Liver (tissue), 9 donors: Measurements from ENCODE around the gene KRT31. TPM values are rescaled to one million over a fixed set of nuclear protein-coding genes. Genes with fewer than 3 reads are reported as not detected.

ENCODE experiments used
- DNase-seq: peaks from one replicate; pipeline ENCODE4 v3.0.0-alpha.2; 2017; ENCODE audit warnings: low spot score
- H3K27ac ChIP-seq, 2 donors: one replicate each; pipeline ENCODE4 v1.7.0; 2013; ENCODE audit warnings: inconsistent platforms in 2 of 2, low read length in 2 of 2, control low read depth in 1 of 2, low read depth in 1 of 2, mild to moderate bottlenecking in 1 of 2
- H3K27me3 ChIP-seq, 4 donors: one replicate each; pipeline versions ENCODE4 v1.6.1 to v1.7.0; 2013; ENCODE audit warnings: low read length in 3 of 4, inconsistent platforms in 1 of 4, mild to moderate bottlenecking in 1 of 4, moderate library complexity in 1 of 4; ENCODE audit not compliant: control insufficient read depth in 4 of 4, insufficient read depth in 4 of 4
- H3K36me3 ChIP-seq, 4 donors: one replicate each; pipeline versions ENCODE4 v1.6.1 to v1.7.0; 2013; ENCODE audit warnings: low read length in 3 of 4, mild to moderate bottlenecking in 3 of 4, low read depth in 1 of 4, moderate library complexity in 1 of 4; ENCODE audit not compliant: control insufficient read depth in 4 of 4, insufficient read depth in 3 of 4
- H3K4me1 ChIP-seq, 4 donors: one replicate each; pipeline versions ENCODE4 v1.6.1 to v1.7.0; 2013; ENCODE audit warnings: low read length in 3 of 4, mild to moderate bottlenecking in 3 of 4, moderate library complexity in 1 of 4; ENCODE audit not compliant: control insufficient read depth in 4 of 4, insufficient read depth in 4 of 4
- H3K4me3 ChIP-seq, 3 donors: one replicate each; pipeline versions ENCODE4 v1.6.1 to v1.7.0; 2013; ENCODE audit warnings: low read length in 3 of 3, control low read depth in 1 of 3, low read depth in 1 of 3, mild to moderate bottlenecking in 1 of 3
- H3K9ac ChIP-seq, 2 donors: one replicate each; pipeline ENCODE4 v1.7.0; 2013; ENCODE audit warnings: low read length in 2 of 2, mild to moderate bottlenecking in 2 of 2, moderate library complexity in 2 of 2, control low read depth in 1 of 2, low read depth in 1 of 2
- H3K9me3 ChIP-seq, 4 donors: one replicate each; pipeline versions ENCODE4 v1.6.1 to v1.7.0; 2013; ENCODE audit warnings: low read length in 3 of 4; ENCODE audit not compliant: control insufficient read depth in 4 of 4
- EGR1 ChIP-seq, 2 donors: IDR thresholded peaks; 2 replicates each; pipeline ENCODE4 v1.6.1; 2016 to 2018; ENCODE audit warnings: antibody characterized with exemption in 2 of 2, low read depth in 2 of 2
- FOXA1 ChIP-seq: IDR thresholded peaks from 2 replicates; pipeline ENCODE4 v1.6.1; 2016; ENCODE audit warnings: antibody characterized with exemption
- FOXA2 ChIP-seq: IDR thresholded peaks from 2 replicates; pipeline ENCODE4 v1.6.1; 2016; ENCODE audit warnings: antibody characterized with exemption
- GABPA ChIP-seq, 2 donors: IDR thresholded peaks in 1 of 2; conservative IDR thresholded peaks in 1 of 2; 2 replicates each; pipeline ENCODE4 v1.6.1; 2016; ENCODE audit warnings: antibody characterized with exemption in 2 of 2, mild to moderate bottlenecking in 1 of 2, moderate library complexity in 1 of 2
- HNF4A ChIP-seq, 2 donors: conservative IDR thresholded peaks; 2 replicates each; pipeline ENCODE4 v1.6.1; 2016; ENCODE audit warnings: antibody characterized with exemption in 2 of 2, mild to moderate bottlenecking in 2 of 2
- HNF4G ChIP-seq: IDR thresholded peaks from 2 replicates; pipeline ENCODE4 v1.6.1; 2016; ENCODE audit warnings: antibody characterized with exemption
- JUND ChIP-seq, 2 donors: IDR thresholded peaks; 2 replicates each; pipeline ENCODE4 v1.6.1; 2016; ENCODE audit warnings: antibody characterized with exemption in 2 of 2
- NR2F2 ChIP-seq: IDR thresholded peaks from 2 replicates; pipeline ENCODE4 v1.6.1; 2016; ENCODE audit warnings: antibody characterized with exemption
- RAD21 ChIP-seq, 2 donors: IDR thresholded peaks; 2 replicates each; pipeline ENCODE4 v1.6.1; 2016; ENCODE audit warnings: antibody characterized with exemption in 2 of 2, mild to moderate bottlenecking in 2 of 2
- RXRA ChIP-seq, 2 donors: IDR thresholded peaks; 2 replicates each; pipeline ENCODE4 v1.6.1; 2017 to 2018; ENCODE audit warnings: antibody characterized with exemption in 2 of 2, mild to moderate bottlenecking in 1 of 2
- TAF1 ChIP-seq: conservative IDR thresholded peaks from 2 replicates; pipeline ENCODE4 v1.6.1; 2016; ENCODE audit warnings: antibody characterized with exemption, mild to moderate bottlenecking
- WGBS: extraction: QIAGEN DNeasy Blood & Tissue Kit; methylation state at CpG from one replicate; pipeline ENCODE4 v1.1.7; 2013; 5-methylcytosine and 5-hydroxymethylcytosine counted together
- polyA plus RNA-seq, 2 donors: library from polyadenylated mRNA; stranded (reverse) in 1 of 2; unstranded in 1 of 2; fragments of 200-250 nt in 1 of 2; fragments of >200 nt in 1 of 2; fragmentation: Nextera tagmentation in 1 of 2; extraction: Ambion mirVana in 1 of 2; gene quantifications; one replicate each; pipeline versions ENCODE4 v1.2.1 to v1.2.3, GENCODE V29; 2013 to 2015
- total RNA-seq, 2 donors: library from RNA; depleted of rRNA; stranded (reverse); fragments of >200 nt; gene quantifications; one replicate each; pipeline ENCODE4 v1.2.3, GENCODE V29; 2014
- TF ChIP-seq, protein P1 (sequence below): IDR thresholded peaks from 2 replicates; pipeline ENCODE4 v1.6.1; 2016; ENCODE audit warnings: antibody characterized with exemption
- TF ChIP-seq, protein P2 (sequence below): IDR thresholded peaks from 2 replicates; pipeline ENCODE4 v1.6.1; 2016; ENCODE audit warnings: antibody characterized with exemption
- TF ChIP-seq, protein P3 (sequence below): IDR thresholded peaks from 2 replicates; pipeline ENCODE4 v1.6.1; 2016; ENCODE audit warnings: antibody characterized with exemption, mild to moderate bottlenecking
- TF ChIP-seq, protein P4 (sequence below): IDR thresholded peaks from 2 replicates; pipeline ENCODE4 v1.6.1; 2016; ENCODE audit warnings: antibody characterized with exemption
- TF ChIP-seq, protein P5 (sequence below): fragments of 150-350 bp; IDR thresholded peaks from 2 replicates; pipeline ENCODE4 v1.5.1; 2017; ENCODE audit warnings: improper control_type of control experiment, low read depth, low read length; ENCODE audit not compliant: missing input control
- donor health status: healthy.
- donor health status: healthy.
- donor health status: healthy.
- donor health status: healthy.
- donor health status: healthy.

The KRT31 gene
- total and polyA plus RNA-seq, 4 donors = not detected

DNA sequence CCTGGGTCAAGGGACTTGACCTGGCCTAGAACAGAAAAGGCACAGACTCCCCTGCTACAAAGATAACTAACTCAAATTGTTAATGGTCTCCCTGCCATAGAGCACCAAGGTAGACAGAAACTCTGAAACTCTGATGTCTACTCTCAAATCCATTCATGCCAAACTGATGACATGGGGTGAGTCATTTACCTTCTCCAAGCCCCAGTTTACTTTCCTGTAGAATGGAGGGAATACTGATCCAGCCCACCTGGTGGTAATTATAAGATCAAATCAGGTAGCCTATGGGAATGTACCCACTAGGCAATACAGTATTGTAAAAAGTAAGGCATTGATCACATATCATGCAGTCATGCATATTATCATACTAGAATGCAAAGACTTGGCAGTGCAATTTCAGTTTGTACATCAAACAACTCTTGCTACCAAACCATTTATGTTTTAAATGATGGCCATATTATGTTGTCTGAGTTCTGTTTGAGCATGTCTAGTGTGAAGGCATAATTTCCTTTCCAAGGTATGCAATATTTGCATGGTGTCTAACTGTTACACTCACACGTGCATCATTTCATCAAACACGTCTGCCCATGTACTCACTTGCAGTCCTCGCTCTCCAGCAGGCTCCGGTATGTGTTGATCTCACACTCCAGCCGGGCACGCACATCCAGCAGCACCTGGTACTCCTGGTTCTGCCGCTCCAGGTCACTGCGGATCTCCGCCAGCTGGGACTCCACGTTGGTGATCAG, 3.0 kb downstream of the KRT31 start:
- no peaks in the 10 kb centered on the region for H3K4me1 ChIP-seq
- no peak overlapping the region for H3K9ac ChIP-seq
- DNase-seq = no peak
- H3K9me3 ChIP-seq = no peaks in the 10 kb centered on the region
- WGBS = 87% methylated on average over 10 of the region's 10 CpGs
- H3K27ac ChIP-seq = no peak overlapping the region
- no peaks in the 10 kb centered on the region for H3K36me3 ChIP-seq
- TF ChIP-seq RXRA (IDR thresholded peaks at IDR 0.05) (no peak), GABPA (IDR thresholded peaks at IDR 0.05 in 1 of 2, conservative IDR thresholded peaks at IDR 0.05 in 1 of 2) (no peak), FOXA2 (no peak), NR2F2 (no peak), FOXA1 (no peak)
- TF ChIP-seq, protein P1, sequence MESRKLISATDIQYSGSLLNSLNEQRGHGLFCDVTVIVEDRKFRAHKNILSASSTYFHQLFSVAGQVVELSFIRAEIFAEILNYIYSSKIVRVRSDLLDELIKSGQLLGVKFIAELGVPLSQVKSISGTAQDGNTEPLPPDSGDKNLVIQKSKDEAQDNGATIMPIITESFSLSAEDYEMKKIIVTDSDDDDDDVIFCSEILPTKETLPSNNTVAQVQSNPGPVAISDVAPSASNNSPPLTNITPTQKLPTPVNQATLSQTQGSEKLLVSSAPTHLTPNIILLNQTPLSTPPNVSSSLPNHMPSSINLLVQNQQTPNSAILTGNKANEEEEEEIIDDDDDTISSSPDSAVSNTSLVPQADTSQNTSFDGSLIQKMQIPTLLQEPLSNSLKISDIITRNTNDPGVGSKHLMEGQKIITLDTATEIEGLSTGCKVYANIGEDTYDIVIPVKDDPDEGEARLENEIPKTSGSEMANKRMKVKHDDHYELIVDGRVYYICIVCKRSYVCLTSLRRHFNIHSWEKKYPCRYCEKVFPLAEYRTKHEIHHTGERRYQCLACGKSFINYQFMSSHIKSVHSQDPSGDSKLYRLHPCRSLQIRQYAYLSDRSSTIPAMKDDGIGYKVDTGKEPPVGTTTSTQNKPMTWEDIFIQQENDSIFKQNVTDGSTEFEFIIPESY = no peak
- no peak overlapping the region for H3K4me3 ChIP-seq
- no peaks in the 10 kb centered on the region for H3K27me3 ChIP-seq

DNA sequence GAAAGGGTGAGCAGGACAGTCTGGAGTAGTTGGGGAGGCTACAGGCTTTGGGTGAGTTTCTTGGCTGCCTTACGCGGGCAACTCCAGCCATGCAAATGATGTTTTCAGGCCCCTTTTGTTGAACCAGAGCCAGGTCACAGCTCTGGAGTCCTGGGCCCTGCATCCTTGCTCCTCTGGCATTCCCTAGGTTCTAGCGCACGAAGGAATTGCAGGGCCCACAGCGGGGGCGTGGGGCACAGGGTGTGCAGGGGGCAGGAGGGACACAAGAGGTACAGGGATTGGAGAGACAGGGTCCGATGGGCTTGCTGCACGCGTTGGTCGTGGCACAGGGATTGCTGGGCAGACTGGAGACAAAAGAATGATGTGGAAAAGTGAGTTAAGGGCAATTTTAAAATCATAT, 3.6 kb downstream of the KRT31 start:
- WGBS = 89% methylated on average over 10 of the region's 10 CpGs
- Histone ChIP-seq H3K27me3 (no peaks in the 10 kb centered on the region), H3K27ac (no peak overlapping the region), H3K9me3 (no peaks in the 10 kb centered on the region), H3K9ac (no peak overlapping the region), H3K4me3 (no peak overlapping the region), H3K4me1 (no peaks in the 10 kb centered on the region), H3K36me3 (no peaks in the 10 kb centered on the region)
- DNase-seq = no peak
- TF ChIP-seq RXRA (IDR thresholded peaks at IDR 0.05) = no peak
- no peak for TF ChIP-seq EGR1 (IDR thresholded peaks at IDR 0.05; ENCODE audit: low read depth in 2 of 2)
- TF ChIP-seq RAD21 (IDR thresholded peaks at IDR 0.05) = no peak
- TF ChIP-seq GABPA (IDR thresholded peaks at IDR 0.05 in 1 of 2, conservative IDR thresholded peaks at IDR 0.05 in 1 of 2) = no peak
- no peak for TF ChIP-seq TAF1
- TF ChIP-seq JUND (IDR thresholded peaks at IDR 0.05) = no peak
- TF ChIP-seq, protein P2, sequence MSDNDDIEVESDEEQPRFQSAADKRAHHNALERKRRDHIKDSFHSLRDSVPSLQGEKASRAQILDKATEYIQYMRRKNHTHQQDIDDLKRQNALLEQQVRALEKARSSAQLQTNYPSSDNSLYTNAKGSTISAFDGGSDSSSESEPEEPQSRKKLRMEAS = no peak
- TF ChIP-seq, protein P3, sequence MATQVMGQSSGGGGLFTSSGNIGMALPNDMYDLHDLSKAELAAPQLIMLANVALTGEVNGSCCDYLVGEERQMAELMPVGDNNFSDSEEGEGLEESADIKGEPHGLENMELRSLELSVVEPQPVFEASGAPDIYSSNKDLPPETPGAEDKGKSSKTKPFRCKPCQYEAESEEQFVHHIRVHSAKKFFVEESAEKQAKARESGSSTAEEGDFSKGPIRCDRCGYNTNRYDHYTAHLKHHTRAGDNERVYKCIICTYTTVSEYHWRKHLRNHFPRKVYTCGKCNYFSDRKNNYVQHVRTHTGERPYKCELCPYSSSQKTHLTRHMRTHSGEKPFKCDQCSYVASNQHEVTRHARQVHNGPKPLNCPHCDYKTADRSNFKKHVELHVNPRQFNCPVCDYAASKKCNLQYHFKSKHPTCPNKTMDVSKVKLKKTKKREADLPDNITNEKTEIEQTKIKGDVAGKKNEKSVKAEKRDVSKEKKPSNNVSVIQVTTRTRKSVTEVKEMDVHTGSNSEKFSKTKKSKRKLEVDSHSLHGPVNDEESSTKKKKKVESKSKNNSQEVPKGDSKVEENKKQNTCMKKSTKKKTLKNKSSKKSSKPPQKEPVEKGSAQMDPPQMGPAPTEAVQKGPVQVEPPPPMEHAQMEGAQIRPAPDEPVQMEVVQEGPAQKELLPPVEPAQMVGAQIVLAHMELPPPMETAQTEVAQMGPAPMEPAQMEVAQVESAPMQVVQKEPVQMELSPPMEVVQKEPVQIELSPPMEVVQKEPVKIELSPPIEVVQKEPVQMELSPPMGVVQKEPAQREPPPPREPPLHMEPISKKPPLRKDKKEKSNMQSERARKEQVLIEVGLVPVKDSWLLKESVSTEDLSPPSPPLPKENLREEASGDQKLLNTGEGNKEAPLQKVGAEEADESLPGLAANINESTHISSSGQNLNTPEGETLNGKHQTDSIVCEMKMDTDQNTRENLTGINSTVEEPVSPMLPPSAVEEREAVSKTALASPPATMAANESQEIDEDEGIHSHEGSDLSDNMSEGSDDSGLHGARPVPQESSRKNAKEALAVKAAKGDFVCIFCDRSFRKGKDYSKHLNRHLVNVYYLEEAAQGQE = no peak
- TF ChIP-seq, protein P1 = no peak
- TF ChIP-seq, protein P4, sequence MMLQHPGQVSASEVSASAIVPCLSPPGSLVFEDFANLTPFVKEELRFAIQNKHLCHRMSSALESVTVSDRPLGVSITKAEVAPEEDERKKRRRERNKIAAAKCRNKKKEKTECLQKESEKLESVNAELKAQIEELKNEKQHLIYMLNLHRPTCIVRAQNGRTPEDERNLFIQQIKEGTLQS = no peak
- TF ChIP-seq, protein P5, sequence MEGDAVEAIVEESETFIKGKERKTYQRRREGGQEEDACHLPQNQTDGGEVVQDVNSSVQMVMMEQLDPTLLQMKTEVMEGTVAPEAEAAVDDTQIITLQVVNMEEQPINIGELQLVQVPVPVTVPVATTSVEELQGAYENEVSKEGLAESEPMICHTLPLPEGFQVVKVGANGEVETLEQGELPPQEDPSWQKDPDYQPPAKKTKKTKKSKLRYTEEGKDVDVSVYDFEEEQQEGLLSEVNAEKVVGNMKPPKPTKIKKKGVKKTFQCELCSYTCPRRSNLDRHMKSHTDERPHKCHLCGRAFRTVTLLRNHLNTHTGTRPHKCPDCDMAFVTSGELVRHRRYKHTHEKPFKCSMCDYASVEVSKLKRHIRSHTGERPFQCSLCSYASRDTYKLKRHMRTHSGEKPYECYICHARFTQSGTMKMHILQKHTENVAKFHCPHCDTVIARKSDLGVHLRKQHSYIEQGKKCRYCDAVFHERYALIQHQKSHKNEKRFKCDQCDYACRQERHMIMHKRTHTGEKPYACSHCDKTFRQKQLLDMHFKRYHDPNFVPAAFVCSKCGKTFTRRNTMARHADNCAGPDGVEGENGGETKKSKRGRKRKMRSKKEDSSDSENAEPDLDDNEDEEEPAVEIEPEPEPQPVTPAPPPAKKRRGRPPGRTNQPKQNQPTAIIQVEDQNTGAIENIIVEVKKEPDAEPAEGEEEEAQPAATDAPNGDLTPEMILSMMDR = no peak
- no peak for TF ChIP-seq FOXA2
- no peak for TF ChIP-seq HNF4G
- no peak for TF ChIP-seq NR2F2
- no peak for TF ChIP-seq HNF4A (conservative IDR thresholded peaks at IDR 0.05)
